H1 (cell line): Measurements from ENCODE around the gene LHPP. TPM values are rescaled to one million over a fixed set of nuclear protein-coding genes. Genes with fewer than 3 reads are reported as not detected.

Source experiments
- CTCF ChIA-PET: fragments of 300-600 bp; sonication (Branson Sonifier 250); formaldehyde crosslinking; loops from one replicate; lab custom pipeline; 2021; ENCODE audit not compliant: partially characterized antibody; lab: Charles Lee
- POLR2A ChIA-PET: fragments of 300-600 bp; sonication (Branson Sonifier 250); formaldehyde crosslinking; loops from one replicate; lab custom pipeline; 2021; ENCODE audit warnings: inconsistent platforms; ENCODE audit not compliant: partially characterized antibody; lab: Charles Lee
- DNase-seq, 2 experiments: peaks; one replicate each; pipeline versions ENCODE4 v3.0.0 to v3.0.0-alpha.2; 2010 to 2022; ENCODE audit warnings: low spot score in 2 of 2, low read depth in 1 of 2, mixed read lengths in 1 of 2
- FAIRE-seq: peaks from 2 replicates; lab custom pipeline; 2011; peaks lifted over from hg19 to GRCh38; lab: Jason Lieb, UNC
- H2AFZ ChIP-seq: 2 replicates; pipeline ENCODE4 v1.8.1; 2012; ENCODE audit warnings: low read length, inconsistent platforms
- H2AK5ac ChIP-seq: 2 replicates; pipeline ENCODE4 v1.6.1; 2013; ENCODE audit warnings: low read depth, low read length
- H2BK120ac ChIP-seq: replicated peaks from 2 replicates; pipeline ENCODE3; 2013; ENCODE audit warnings: low read depth, low read length, inconsistent platforms
- H2BK12ac ChIP-seq: 2 replicates; pipeline ENCODE4 v1.6.1; 2013; ENCODE audit warnings: low read depth, low read length
- H2BK15ac ChIP-seq: 2 replicates; pipeline ENCODE4 v1.6.1; 2013; ENCODE audit warnings: low read length
- H2BK20ac ChIP-seq: 2 replicates; pipeline ENCODE4 v1.6.1; 2013; ENCODE audit warnings: low read length
- H2BK5ac ChIP-seq: 2 replicates; pipeline ENCODE4 v1.6.1; 2013; ENCODE audit warnings: low read depth, low read length
- H3K14ac ChIP-seq: 2 replicates; pipeline ENCODE4 v1.6.1; 2013; ENCODE audit warnings: inconsistent platforms; ENCODE audit not compliant: insufficient read length
- H3K18ac ChIP-seq: 2 replicates; pipeline ENCODE4 v1.6.1; 2013; ENCODE audit warnings: low read length; ENCODE audit errors: extremely low read depth
- H3K23ac ChIP-seq: 2 replicates; pipeline ENCODE4 v1.6.1; 2013; ENCODE audit warnings: inconsistent platforms; ENCODE audit not compliant: insufficient read length
- H3K23me2 ChIP-seq: 2 replicates; pipeline ENCODE4 v1.6.1; 2013; ENCODE audit warnings: low read depth, low read length
- H3K27ac ChIP-seq: 2 replicates; pipeline ENCODE4 v1.6.1; 2011; ENCODE audit warnings: low read depth, low read length, inconsistent platforms
- H3K27me3 ChIP-seq, 4 experiments: replicated peaks in 1 of 4; 1 replicate in 1 of 4; 2 replicates in 3 of 4; pipeline versions ENCODE4 v1.6.1 to v1.8.1; 2011 to 2013; ENCODE audit warnings: low read length in 3 of 4, mild to moderate bottlenecking in 3 of 4, inconsistent platforms in 2 of 4, mixed read lengths in 2 of 4, moderate library complexity in 1 of 4; ENCODE audit not compliant: control insufficient read depth in 3 of 4, insufficient read depth in 3 of 4; ENCODE audit errors: extremely low read depth in 1 of 4
- H3K36me3 ChIP-seq, 4 experiments: 2 replicates each; pipeline versions ENCODE4 v1.6.1 to v1.8.1; 2011 to 2013; ENCODE audit warnings: mild to moderate bottlenecking in 4 of 4, low read length in 3 of 4, moderate library complexity in 2 of 4, control low read depth in 1 of 4, inconsistent platforms in 1 of 4; ENCODE audit not compliant: insufficient read depth in 4 of 4, control insufficient read depth in 2 of 4
- H3K4ac ChIP-seq: replicated peaks from 2 replicates; pipeline ENCODE3; 2013; ENCODE audit warnings: low read length, low read depth, mixed read lengths, inconsistent platforms; ENCODE audit not compliant: insufficient read length
- H3K4me1 ChIP-seq, 4 experiments: replicated peaks in 1 of 4; 1 replicate in 1 of 4; 2 replicates in 3 of 4; pipeline versions ENCODE4 v1.6.1 to v1.8.1; 2011 to 2013; ENCODE audit warnings: low read length in 3 of 4, inconsistent platforms in 2 of 4, mixed read lengths in 1 of 4; ENCODE audit not compliant: insufficient read depth in 4 of 4, control insufficient read depth in 3 of 4
- H3K4me2 ChIP-seq, 2 experiments: 2 replicates each; pipeline versions ENCODE4 v1.6.1 to v1.8.1; 2011 to 2013; ENCODE audit warnings: low read depth in 2 of 2, low read length in 2 of 2, control low read depth in 1 of 2, inconsistent platforms in 1 of 2, mild to moderate bottlenecking in 1 of 2; ENCODE audit not compliant: insufficient read depth in 1 of 2
- H3K4me3 ChIP-seq, 4 experiments: fragments of 200-600, 300-600 bp in 1 of 4; sonication (generic), shearing (Covaris generic), sonication (Bioruptor Twin) in 1 of 4; 2 replicates each; pipeline versions ENCODE4 v1.5.1 to v1.8.1; 2011 to 2016; ENCODE audit warnings: low read length in 4 of 4, low read depth in 3 of 4, control low read depth in 2 of 4, inconsistent platforms in 2 of 4, mild to moderate bottlenecking in 2 of 4, mixed read lengths in 1 of 4, moderate library complexity in 1 of 4; ENCODE audit not compliant: insufficient read depth in 2 of 4; ENCODE audit errors: extremely low read depth in 1 of 4
- H3K56ac ChIP-seq: replicated peaks from 2 replicates; pipeline ENCODE3; 2013; ENCODE audit warnings: low read depth, mild to moderate bottlenecking, mixed read lengths, low read length, inconsistent platforms; ENCODE audit not compliant: insufficient read length
- H3K79me1 ChIP-seq: 2 replicates; pipeline ENCODE4 v1.6.1; 2013; ENCODE audit warnings: low read depth, low read length, control low read depth
- H3K79me2 ChIP-seq, 2 experiments: 2 replicates each; pipeline versions ENCODE4 v1.6.1 to v1.8.1; 2012 to 2013; ENCODE audit warnings: low read length in 2 of 2, mild to moderate bottlenecking in 2 of 2, inconsistent platforms in 1 of 2; ENCODE audit not compliant: insufficient read depth in 2 of 2, control insufficient read depth in 1 of 2
- H3K9ac ChIP-seq, 4 experiments: replicated peaks in 1 of 4; 1 replicate in 1 of 4; 2 replicates in 3 of 4; pipeline versions ENCODE4 v1.6.1 to v1.8.1; 2011 to 2013; ENCODE audit warnings: low read depth in 3 of 4, low read length in 3 of 4, control low read depth in 2 of 4, mild to moderate bottlenecking in 2 of 4, moderate library complexity in 2 of 4, inconsistent platforms in 1 of 4; ENCODE audit errors: extremely low read depth in 1 of 4
- H3K9me3 ChIP-seq, 2 experiments: 2 replicates each; pipeline versions ENCODE4 v1.6.1 to v1.8.1; 2012 to 2013; ENCODE audit warnings: mild to moderate bottlenecking in 2 of 2, moderate library complexity in 2 of 2, control low read depth in 1 of 2, inconsistent platforms in 1 of 2, low read depth in 1 of 2, low read length in 1 of 2, mixed read lengths in 1 of 2; ENCODE audit not compliant: insufficient read depth in 2 of 2
- H4K20me1 ChIP-seq, 2 experiments: replicated peaks in 1 of 2; 2 replicates each; pipeline versions ENCODE3 to v1.8.1; 2011 to 2013; ENCODE audit warnings: inconsistent platforms in 2 of 2, low read length in 2 of 2, mild to moderate bottlenecking in 1 of 2; ENCODE audit not compliant: insufficient read depth in 2 of 2, control insufficient read depth in 1 of 2
- H4K5ac ChIP-seq: 2 replicates; pipeline ENCODE4 v1.6.1; 2013; ENCODE audit warnings: low read length, low read depth, mixed read lengths, inconsistent platforms; ENCODE audit not compliant: insufficient read length
- H4K8ac ChIP-seq: 2 replicates; pipeline ENCODE4 v1.8.0; 2013; ENCODE audit warnings: mild to moderate bottlenecking, moderate library complexity, low read length, inconsistent platforms; ENCODE audit not compliant: insufficient read depth; ENCODE audit errors: extremely low read depth
- H4K91ac ChIP-seq: replicated peaks from 2 replicates; pipeline ENCODE3; 2013; ENCODE audit warnings: low read length, mixed read lengths, inconsistent platforms; ENCODE audit not compliant: insufficient read length
- KDM4A ChIP-seq: IDR thresholded peaks from one replicate; pipeline ENCODE4 v1.7.1; 2012; ENCODE audit warnings: low read depth, mild to moderate bottlenecking, moderate library complexity, low read length, inconsistent platforms; ENCODE audit not compliant: severe bottlenecking
- SIN3A ChIP-seq, 2 experiments: IDR thresholded peaks in 1 of 2; conservative IDR thresholded peaks in 1 of 2; 2 replicates each; pipeline ENCODE4 v1.6.1; 2011 to 2012; ENCODE audit warnings: low read length in 2 of 2, improper control_type of control experiment in 1 of 2, low read depth in 1 of 2, mild to moderate bottlenecking in 1 of 2
- SUZ12 ChIP-seq: fragments of 200-600 bp; sonication (generic); IDR thresholded peaks from 2 replicates; pipeline ENCODE4 v1.6.1; 2012; ENCODE audit warnings: mild to moderate bottlenecking, inconsistent platforms, low read length, moderate library complexity, mixed read lengths
- TEAD4 ChIP-seq: IDR thresholded peaks from 2 replicates; pipeline ENCODE4 v1.6.1; 2012; ENCODE audit warnings: low read depth, low read length, inconsistent platforms, mixed read lengths
- WGBS, 2 experiments: shearing (Covaris generic) in 1 of 2; methylation state at CpG; one replicate each; pipeline versions ENCODE4 v1.1.6 to v1.1.7; 2013 to 2015; ENCODE audit warnings: low lambda C conversion rate in 2 of 2, mixed read lengths in 2 of 2, inconsistent platforms in 1 of 2, low coverage in 1 of 2, missing lambda C conversion rate in 1 of 2; ENCODE audit not compliant: insufficient replicate concordance in 2 of 2, insufficient coverage in 1 of 2, insufficient read length in 1 of 2; ENCODE audit errors: extremely low coverage in 1 of 2, missing lambda C conversion rate in 1 of 2; 5-methylcytosine and 5-hydroxymethylcytosine counted together
- polyA plus RNA-seq, 7 experiments: library from polyadenylated mRNA; depleted of rRNA in 3 of 7; stranded (reverse) in 5 of 7; unstranded in 2 of 7; fragments of >200 nt in 5 of 7; fragments of 200-250 nt in 2 of 7; gene quantifications; 1 replicate in 5 of 7; 2 replicates in 1 of 7; 4 replicates in 1 of 7; pipeline versions ENCODE4 v1.2.1 to v1.2.3, GENCODE V29; 2011 to 2013; ENCODE audit warnings: missing spikeins in 2 of 7, mixed read lengths in 2 of 7
- total RNA-seq: library from RNA; stranded (reverse); fragmentation: NEBNext Ultra II Directional; extraction: Animal tissue kit (Norgen Biotek cat#: 25700); gene quantifications from 2 replicates; pipeline ENCODE4 v1.2.1, GENCODE V29; 2021
- TF ChIP-seq, protein P1 (sequence below): IDR thresholded peaks from 2 replicates; pipeline ENCODE4 v1.6.1; 2012; ENCODE audit warnings: inconsistent platforms

Gene LHPP
- total and polyA plus RNA-seq, 2 of the 8 experiments (the other 6 are each of a cell fraction or from before 2014, with no cell fraction given): 26.0 to 45.0 TPM

DNA sequence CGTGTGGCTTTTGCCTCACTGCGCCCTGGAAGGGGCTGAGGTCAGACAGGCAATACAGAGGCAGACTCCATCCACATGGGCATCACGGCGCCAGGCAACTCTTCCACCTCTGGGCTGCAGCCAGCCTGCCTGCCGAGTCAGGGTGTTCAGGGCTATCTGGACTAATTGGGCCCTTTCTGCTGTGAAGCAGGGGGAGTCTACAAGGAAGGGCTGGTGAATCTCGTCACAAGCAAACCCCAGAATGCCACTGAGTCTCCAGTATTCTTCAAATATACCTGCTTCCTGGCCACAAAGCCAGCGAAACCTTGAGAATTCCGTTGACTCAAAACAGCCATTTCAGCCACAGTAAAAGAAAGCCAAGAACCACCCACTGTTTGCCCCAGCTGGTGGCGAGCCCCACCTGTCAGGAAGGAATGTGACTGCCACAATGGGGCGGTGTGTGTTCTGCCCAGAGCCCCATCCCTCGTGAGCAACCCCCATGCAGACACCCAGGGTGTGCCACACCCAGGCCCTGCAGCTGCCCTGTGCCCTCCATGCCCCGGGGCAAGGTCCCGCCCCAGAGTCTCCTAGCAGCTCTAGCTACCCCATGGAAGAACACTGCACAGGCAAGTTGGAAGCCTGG is 165.2 kb downstream of the LHPP start:
- ChIA-PET CTCF (interaction anchor here (0.9 to 3.2 kb wide), 12 partner anchors 11 to 114 kb away, joined by 3 to 20 read pairs (median 4); no protein-coding TSS in a partner anchor), POLR2A (interaction anchor here (1.1 to 1.5 kb wide), 3 partner anchors 12 to 15 kb away, joined by 3 to 5 read pairs (median 4); no protein-coding TSS in a partner anchor)
- Histone ChIP-seq H3K36me3 (no peaks in the 10 kb centered on the region), H2BK120ac (no peak overlapping the region), H2AK5ac (peak overlapping the region; percentile 56; the same call in 1 of the 2 replicates), H2BK15ac (peak overlapping the region; percentile 29; the same call in 1 of the 2 replicates), H3K27ac (no peak overlapping the region), H4K20me1 (peaks cover 2 to 13% of the 10 kb centered on the region in 2 experiments), H4K91ac (no peak overlapping the region), H3K23me2 (no peaks in the 10 kb centered on the region), H4K8ac (no peak overlapping the region; the same call in 1 of the 2 replicates), H2BK5ac (peak overlapping the region; percentile 89; the same call in 1 of the 2 replicates), H3K79me1 (peaks cover 4% of the 10 kb centered on the region; the same call in 1 of the 2 replicates), H3K23ac (no peak overlapping the region), H3K14ac (no peak overlapping the region), H3K27me3 (no peaks in the 10 kb centered on the region; a peak in 1 of 7 replicates), H3K4me3 (no peak overlapping the region), H3K79me2 (no peaks in the 10 kb centered on the region), H4K5ac (peak overlapping the region; percentile 53), H3K9me3 (no peaks in the 10 kb centered on the region), H3K4me2 (peak overlapping the region; percentile 22 to 35; a peak in 3 of 4 replicates), H3K4ac (peak overlapping the region; percentile 73), H3K4me1 (peaks cover 6 to 21% (median 12%) of the 10 kb centered on the region in 4 experiments), H2BK12ac (peak overlapping the region; percentile 88; the same call in 1 of the 2 replicates), H2BK20ac (peak overlapping the region; percentile 97), H3K9ac (no peak overlapping the region; a peak in 1 of 7 replicates), H2AFZ (no peak overlapping the region), H3K56ac (no peak overlapping the region), H3K18ac (peak overlapping the region; percentile 64)
- TF ChIP-seq TEAD4 (peak; percentile 77), SUZ12 (0 out of 2 replicates have a peak, but pooled peaks have one; percentile 29), KDM4A (no peak), SIN3A (conservative IDR thresholded peaks at IDR 0.05 in 1 of 2, IDR thresholded peaks at IDR 0.05 in 1 of 2; ENCODE audit: low read depth in 1 of 2, low read length in 2 of 2) (0 out of 4 replicates have a peak, but pooled peaks of 1 of the 2 experiments have one; percentile 31)
- TF ChIP-seq, protein P1, sequence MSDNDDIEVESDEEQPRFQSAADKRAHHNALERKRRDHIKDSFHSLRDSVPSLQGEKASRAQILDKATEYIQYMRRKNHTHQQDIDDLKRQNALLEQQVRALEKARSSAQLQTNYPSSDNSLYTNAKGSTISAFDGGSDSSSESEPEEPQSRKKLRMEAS: no peak
- FAIRE-seq (no peak), DNase-seq (no peak)
- WGBS, 2 experiments: 73% methylated on average over 13 of the region's 13 CpGs; no CpG with 5 or more reads in 1 of the 2 experiments
